IPS DF 6.9 (cell line): ENCODE results near the gene PARD3.
"Not testable (repeated sequence)": the region's sequence is repeated elsewhere in the genome, so short reads cannot be mapped to it uniquely, and the experiment has no call there.

Experiments used
- DNase-seq: peaks from one replicate; pipeline ENCODE4 v3.0.0-alpha.2; 2013; ENCODE audit warnings: low read depth, low spot score
- H3K27ac ChIP-seq: one replicate; pipeline ENCODE4 v1.5.1; 2013; ENCODE audit warnings: low read length, control low read depth
- H3K27me3 ChIP-seq: 2 replicates; pipeline ENCODE4 v1.6.1; 2013; ENCODE audit warnings: mild to moderate bottlenecking, low read length; ENCODE audit not compliant: control insufficient read depth, insufficient read depth
- H3K36me3 ChIP-seq: 2 replicates; pipeline ENCODE4 v1.6.1; 2013; ENCODE audit warnings: low read length; ENCODE audit not compliant: control insufficient read depth, insufficient read depth
- H3K4me1 ChIP-seq: 2 replicates; pipeline ENCODE4 v1.6.1; 2013; ENCODE audit warnings: low read length; ENCODE audit not compliant: control insufficient read depth, insufficient read depth
- H3K4me3 ChIP-seq: 2 replicates; pipeline ENCODE4 v1.5.1; 2013; ENCODE audit warnings: mild to moderate bottlenecking, low read length
- H3K9me3 ChIP-seq: 2 replicates; pipeline ENCODE4 v1.6.1; 2013; ENCODE audit warnings: low read length, inconsistent platforms; ENCODE audit not compliant: control insufficient read depth, insufficient read depth
- WGBS: extraction: QIAGEN DNeasy Blood & Tissue Kit; methylation state at CpG from one replicate; pipeline ENCODE4 v1.1.7; 2013; ENCODE audit warnings: mixed read lengths, missing lambda C conversion rate; ENCODE audit not compliant: insufficient read length, insufficient coverage; 5-methylcytosine and 5-hydroxymethylcytosine counted together

The PARD3 gene

GRCh38 chr10:34646331-34646730, 168.8 kb downstream of the PARD3 start:
- H3K4me3 ChIP-seq = no peak overlapping the region
- H3K27me3 ChIP-seq = no peaks in the 10 kb centered on the region
- H3K9me3 ChIP-seq = no peaks in the 10 kb centered on the region
- no CpG with 5 or more reads among the region's 6 CpGs for WGBS
- no peak for DNase-seq
- H3K4me1 ChIP-seq = peaks cover 8% of the 10 kb centered on the region
- no peak overlapping the region for H3K27ac ChIP-seq
- H3K36me3 ChIP-seq = no peaks in the 10 kb centered on the region

GRCh38 chr10:34644815-34645214, 170.3 kb downstream of the PARD3 start:
- H3K4me3 ChIP-seq, H3K27me3 ChIP-seq, H3K27ac ChIP-seq, H3K4me1 ChIP-seq, H3K9me3 ChIP-seq, DNase-seq, H3K36me3 ChIP-seq: not testable (repeated sequence)
- no CpG with 5 or more reads among the region's 3 CpGs for WGBS

GRCh38 chr10:34644224-34644623, 170.9 kb downstream of the PARD3 start:
- H3K36me3 ChIP-seq = no peaks in the 10 kb centered on the region
- no peaks in the 10 kb centered on the region for H3K27me3 ChIP-seq
- H3K27ac ChIP-seq = no peak overlapping the region
- H3K9me3 ChIP-seq = no peaks in the 10 kb centered on the region
- H3K4me3 ChIP-seq = no peak overlapping the region
- no peak for DNase-seq
- peaks cover 6% of the 10 kb centered on the region for H3K4me1 ChIP-seq
- no CpG with 5 or more reads among the region's 3 CpGs for WGBS

GRCh38 chr10:34643620-34644019, 171.5 kb downstream of the PARD3 start:
- H3K4me3 ChIP-seq = no peak overlapping the region
- H3K9me3 ChIP-seq = no peaks in the 10 kb centered on the region
- H3K4me1 ChIP-seq = peaks cover 6% of the 10 kb centered on the region
- DNase-seq = no peak
- WGBS = no CpG with 5 or more reads among the region's 5 CpGs
- no peaks in the 10 kb centered on the region for H3K36me3 ChIP-seq
- no peaks in the 10 kb centered on the region for H3K27me3 ChIP-seq
- H3K27ac ChIP-seq = no peak overlapping the region

GRCh38 chr10:34641913-34642558, 173.1 kb downstream of the PARD3 start:
- WGBS = no CpG with 5 or more reads among the region's 12 CpGs
- H3K27me3 ChIP-seq = no peaks in the 10 kb centered on the region
- no peaks in the 10 kb centered on the region for H3K9me3 ChIP-seq
- H3K27ac ChIP-seq = no peak overlapping the region
- no peak for DNase-seq
- no peaks in the 10 kb centered on the region for H3K36me3 ChIP-seq
- no peak overlapping the region for H3K4me3 ChIP-seq
- peaks cover 6% of the 10 kb centered on the region for H3K4me1 ChIP-seq

- Histone ChIP-seq H3K9me3 (no peaks in the 10 kb centered on the region), H3K4me3 (no peak overlapping the region), H3K27ac (no peak overlapping the region), H3K4me1 (peaks cover 9% of the 10 kb centered on the region), H3K27me3 (no peaks in the 10 kb centered on the region), H3K36me3 (no peaks in the 10 kb centered on the region)
- WGBS = no CpG with 5 or more reads among the region's 18 CpGs
- DNase-seq = no peak
Observed at GRCh38 chr10:34641147-34641912, 173.8 kb downstream of the PARD3 start.

GRCh38 chr10:34638406-34639054, 176.6 kb downstream of the PARD3 start:
- Histone ChIP-seq H3K27ac (no peak overlapping the region), H3K4me3 (no peak overlapping the region), H3K9me3 (no peaks in the 10 kb centered on the region), H3K36me3 (no peaks in the 10 kb centered on the region), H3K4me1 (peaks cover 10% of the 10 kb centered on the region), H3K27me3 (no peaks in the 10 kb centered on the region)
- DNase-seq = peak; percentile 79
- WGBS = no CpG with 5 or more reads among the region's 4 CpGs

GRCh38 chr10:34637418-34637911, 177.6 kb downstream of the PARD3 start:
- no peak overlapping the region for H3K4me3 ChIP-seq
- peaks cover 9% of the 10 kb centered on the region for H3K4me1 ChIP-seq
- no peaks in the 10 kb centered on the region for H3K27me3 ChIP-seq
- H3K36me3 ChIP-seq = no peaks in the 10 kb centered on the region
- DNase-seq = peak; percentile 47
- no peak overlapping the region for H3K27ac ChIP-seq
- H3K9me3 ChIP-seq = no peaks in the 10 kb centered on the region
- no CpG with 5 or more reads among the region's 9 CpGs for WGBS

- no peak for DNase-seq
- Histone ChIP-seq H3K4me3 (no peak overlapping the region), H3K9me3 (no peaks in the 10 kb centered on the region), H3K4me1 (peaks cover 4% of the 10 kb centered on the region), H3K27me3 (no peaks in the 10 kb centered on the region), H3K36me3 (no peaks in the 10 kb centered on the region), H3K27ac (no peak overlapping the region)
- WGBS = no CpG with 5 or more reads among the region's 6 CpGs
Observed at GRCh38 chr10:34635111-34635510, 180.0 kb downstream of the PARD3 start.

GRCh38 chr10:34633374-34633773, 181.7 kb downstream of the PARD3 start:
- no peaks in the 10 kb centered on the region for H3K27me3 ChIP-seq
- H3K27ac ChIP-seq = no peak overlapping the region
- no peaks in the 10 kb centered on the region for H3K9me3 ChIP-seq
- H3K36me3 ChIP-seq = no peaks in the 10 kb centered on the region
- no CpG with 5 or more reads among the region's 10 CpGs for WGBS
- no peak overlapping the region for H3K4me3 ChIP-seq
- peaks cover 4% of the 10 kb centered on the region for H3K4me1 ChIP-seq
- no peak for DNase-seq
